Measurements from ENCODE around the gene TBL3.

The TBL3 gene

GRCh38 chr16:1964506-1965395 lies 7.1 kb upstream of the TBL3 start, which contains the start of gene RPS2:
RPS2 (minus strand) TSS chr16:1964826; CDS start chr16:1964625, 201 bp downstream.
- DNase-seq (ENCODE audit: low spot score), result peak; percentile 97

- DNase-seq (ENCODE audit: low spot score), result no peak
Observed at GRCh38 chr16:1965396-1966001, 6.4 kb upstream of the TBL3 start.

GRCh38 chr16:1966460-1966859 lies 5.4 kb upstream of the TBL3 start, which contains the start of gene RNF151:
RNF151 (plus strand) TSS chr16:1966856; CDS start chr16:1966882, 26 bp downstream.
- DNase-seq (ENCODE audit: low spot score), result no peak

GRCh38 chr16:1968146-1968953 lies 3.5 kb upstream of the TBL3 start:
- DNase-seq (ENCODE audit: low spot score), result no peak

- no peak for DNase-seq (ENCODE audit: low spot score)
Observed at GRCh38 chr16:1972490-1972877, 631 bp downstream of the TBL3 start.

- no peak for DNase-seq (ENCODE audit: low spot score)
Observed at GRCh38 chr16:1973461-1974156, 1.8 kb downstream of the TBL3 start.

GRCh38 chr16:1974157-1975070 lies 2.6 kb downstream of the TBL3 start:
- no peak for DNase-seq (ENCODE audit: low spot score)

- DNase-seq (ENCODE audit: low spot score), result no peak
Observed at GRCh38 chr16:1975432-1976215, 3.8 kb downstream of the TBL3 start.

GRCh38 chr16:1976216-1976520 lies 4.3 kb downstream of the TBL3 start:
- no peak for DNase-seq (ENCODE audit: low spot score)

- DNase-seq (ENCODE audit: low spot score), result no peak
Observed at GRCh38 chr16:1976951-1977874, 5.4 kb downstream of the TBL3 start.

GRCh38 chr16:1977875-1978268 lies 6.0 kb downstream of the TBL3 start:
- DNase-seq (ENCODE audit: low spot score), result no peak

- no peak for DNase-seq (ENCODE audit: low spot score)
Observed at GRCh38 chr16:1978476-1979120, 6.7 kb downstream of the TBL3 start.

GRCh38 chr16:1979271-1980029 lies 7.6 kb downstream of the TBL3 start:
- DNase-seq (ENCODE audit: low spot score), result no peak

GRCh38 chr16:1980030-1980769 lies 8.3 kb downstream of the TBL3 start:
- no peak for DNase-seq (ENCODE audit: low spot score)

- no peak for DNase-seq (ENCODE audit: low spot score)
Observed at GRCh38 chr16:1980770-1981087, 8.9 kb downstream of the TBL3 start.

GRCh38 chr16:1981398-1981836 lies 9.6 kb downstream of the TBL3 start, which contains the start of gene NOXO1:
NOXO1 (minus strand) TSS chr16:1981469; CDS start chr16:1981179, 290 bp downstream.
- no peak for DNase-seq (ENCODE audit: low spot score)

GRCh38 chr16:1982013-1982433 lies 10.2 kb downstream of the TBL3 start:
- no peak for DNase-seq (ENCODE audit: low spot score)

Data from CD4-positive, alpha-beta T cell treated with Interleukin-6 at 100 ng/mL for 8 hours (primary cell).